ENCODE measurements around the gene OR4C16. TPM values are rescaled to one million over a fixed set of nuclear protein-coding genes. Genes with fewer than 3 reads are reported as not detected.

Gene OR4C16, protein sequence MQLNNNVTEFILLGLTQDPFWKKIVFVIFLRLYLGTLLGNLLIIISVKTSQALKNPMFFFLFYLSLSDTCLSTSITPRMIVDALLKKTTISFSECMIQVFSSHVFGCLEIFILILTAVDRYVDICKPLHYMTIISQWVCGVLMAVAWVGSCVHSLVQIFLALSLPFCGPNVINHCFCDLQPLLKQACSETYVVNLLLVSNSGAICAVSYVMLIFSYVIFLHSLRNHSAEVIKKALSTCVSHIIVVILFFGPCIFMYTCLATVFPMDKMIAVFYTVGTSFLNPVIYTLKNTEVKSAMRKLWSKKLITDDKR
- total RNA-seq = not detected

- Mint-ChIP-seq H3K4me1 (ENCODE audit: low read depth) (no peaks in the 10 kb centered on the region), H3K27me3 (ENCODE audit: low read depth) (no peaks in the 10 kb centered on the region), H3K36me3 (ENCODE audit: low read depth) (no peaks in the 10 kb centered on the region), H3K4me3 (no peak within 1 kb of the TSS), H3K27ac (no peak within 1 kb of the TSS), H3K9me3 (peaks cover 7% of the 10 kb centered on the region)
- intact Hi-C loops (cut with micrococcal nuclease) = no loop called here
- no peak for DNase-seq
- CTCF ChIA-PET = no interaction called here
Observed at GRCh38 chr11:55571828-55572227, at the start of gene OR4C16. TSS of gene OR4C16 (plus strand) at chr11:55572128. CDS start at chr11:55572128, 0 bp downstream.

- intact Hi-C loops (cut with micrococcal nuclease) = no loop called here
- no peak for DNase-seq
- H3K4me3 Mint-ChIP-seq = no peak within 1 kb of the TSS
- H3K27me3 Mint-ChIP-seq (ENCODE audit: low read depth) = no peaks in the 10 kb centered on the region
- no peak within 1 kb of the TSS for H3K27ac Mint-ChIP-seq
- peaks cover 9% of the 10 kb centered on the region for H3K9me3 Mint-ChIP-seq
- no peaks in the 10 kb centered on the region for H3K36me3 Mint-ChIP-seq (ENCODE audit: low read depth)
- CTCF ChIA-PET = no interaction called here
- no peaks in the 10 kb centered on the region for H3K4me1 Mint-ChIP-seq (ENCODE audit: low read depth)
Observed at GRCh38 chr11:55554169-55554568, 17.8 kb upstream of the OR4C16 start, which contains the start of gene OR4C15. TSS of gene OR4C15 (plus strand) at chr11:55554469. CDS start at chr11:55554469, 0 bp downstream.

DNA sequence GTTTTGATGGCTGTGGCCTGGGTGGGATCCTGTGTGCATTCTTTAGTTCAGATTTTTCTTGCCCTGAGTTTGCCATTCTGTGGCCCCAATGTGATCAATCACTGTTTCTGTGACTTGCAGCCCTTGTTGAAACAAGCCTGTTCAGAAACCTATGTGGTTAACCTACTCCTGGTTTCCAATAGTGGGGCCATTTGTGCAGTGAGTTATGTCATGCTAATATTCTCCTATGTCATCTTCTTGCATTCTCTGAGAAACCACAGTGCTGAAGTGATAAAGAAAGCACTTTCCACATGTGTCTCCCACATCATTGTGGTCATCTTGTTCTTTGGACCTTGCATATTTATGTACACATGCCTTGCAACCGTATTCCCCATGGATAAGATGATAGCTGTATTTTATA is 620 bp downstream of the OR4C16 start:
- H3K4me1 Mint-ChIP-seq (ENCODE audit: low read depth) = no peaks in the 10 kb centered on the region
- CTCF ChIA-PET = no interaction called here
- intact Hi-C loops (cut with micrococcal nuclease) = no loop called here
- no peak overlapping the region for H3K4me3 Mint-ChIP-seq
- peaks cover 6% of the 10 kb centered on the region for H3K9me3 Mint-ChIP-seq
- H3K27ac Mint-ChIP-seq = no peak overlapping the region
- no peaks in the 10 kb centered on the region for H3K36me3 Mint-ChIP-seq (ENCODE audit: low read depth)
- DNase-seq = no peak
- no peaks in the 10 kb centered on the region for H3K27me3 Mint-ChIP-seq (ENCODE audit: low read depth)

- intact Hi-C loops (cut with micrococcal nuclease) = no loop called here
- H3K27ac Mint-ChIP-seq = no peak within 1 kb of the TSS
- no peak for DNase-seq
- H3K36me3 Mint-ChIP-seq (ENCODE audit: low read depth) = no peaks in the 10 kb centered on the region
- H3K4me3 Mint-ChIP-seq = no peak within 1 kb of the TSS
- CTCF ChIA-PET = no interaction called here
- no peaks in the 10 kb centered on the region for H3K27me3 Mint-ChIP-seq (ENCODE audit: low read depth)
- peaks cover 11% of the 10 kb centered on the region for H3K9me3 Mint-ChIP-seq
- no peaks in the 10 kb centered on the region for H3K4me1 Mint-ChIP-seq (ENCODE audit: low read depth)
Observed at GRCh38 chr11:55607545-55607944, 35.6 kb downstream of the OR4C16 start, which contains the start of gene OR4C11. TSS of gene OR4C11 (minus strand) at chr11:55607645. CDS start at chr11:55604373, 3,272 bp downstream.

Other genes with a start within 250 kb of the OR4C16 start
- not detected for gene OR4A16, start 228.9 kb upstream of the OR4C16 start, total RNA-seq
- gene OR4A15, start 204.2 kb upstream of the OR4C16 start, total RNA-seq = not detected
- gene OR4C15, start 17.7 kb upstream of the OR4C16 start, total RNA-seq = not detected
- gene OR4C11, start 35.5 kb downstream of the OR4C16 start, total RNA-seq = not detected
- not detected for gene OR4P4, start 63.0 kb downstream of the OR4C16 start, total RNA-seq
- gene OR4S2, start 76.2 kb downstream of the OR4C16 start, total RNA-seq = not detected
- not detected for gene OR4C6, start 90.1 kb downstream of the OR4C16 start, total RNA-seq
- gene OR5D13, start 201.3 kb downstream of the OR4C16 start, total RNA-seq = not detected
- not detected for gene OR5D14, start 223.4 kb downstream of the OR4C16 start, total RNA-seq
- not detected for gene OR5L1, start 239.2 kb downstream of the OR4C16 start, total RNA-seq
- gene OR5D18, start 247.5 kb downstream of the OR4C16 start, total RNA-seq = not detected

Data from activated naive CD4-positive, alpha-beta T cell treated with anti-CD3 and anti-CD28 coated beads for 36 hours (primary cell).